SK-N-SH treated with all-trans-retinoic acid at 6 μM for 48 hours (cell line): ENCODE measurements around the gene KIFC3.

ENCODE experiments used
- CSDC2 ChIP-seq: fragments of 250-450 bp; sonication (Bioruptor Pico); IDR thresholded peaks from 2 replicates; pipeline ENCODE4 v1.5.0; 2020; ENCODE audit warnings: mild to moderate bottlenecking, moderate library complexity
- PATZ1 ChIP-seq: fragments of 250-450 bp; sonication (Bioruptor Pico); IDR thresholded peaks from 2 replicates; pipeline ENCODE4 v1.8.0; 2020; ENCODE audit warnings: mild to moderate bottlenecking, moderate library complexity, borderline replicate concordance

GRCh38 chr16:57823836-57824235, 21.5 kb upstream of the KIFC3 start:
- TF ChIP-seq CSDC2 (CRISPR knock-in tag) (no peak), PATZ1 (CRISPR knock-in tag) (no peak)
